ENCODE measurements around the gene TRIM77. TPM values are rescaled to one million over a fixed set of nuclear protein-coding genes. Genes with fewer than 3 reads are reported as not detected.
"Not testable (repeated sequence)": the region's sequence is repeated elsewhere in the genome, so short reads cannot be mapped to it uniquely, and the experiment has no call there.

TRIM77 gene, protein sequence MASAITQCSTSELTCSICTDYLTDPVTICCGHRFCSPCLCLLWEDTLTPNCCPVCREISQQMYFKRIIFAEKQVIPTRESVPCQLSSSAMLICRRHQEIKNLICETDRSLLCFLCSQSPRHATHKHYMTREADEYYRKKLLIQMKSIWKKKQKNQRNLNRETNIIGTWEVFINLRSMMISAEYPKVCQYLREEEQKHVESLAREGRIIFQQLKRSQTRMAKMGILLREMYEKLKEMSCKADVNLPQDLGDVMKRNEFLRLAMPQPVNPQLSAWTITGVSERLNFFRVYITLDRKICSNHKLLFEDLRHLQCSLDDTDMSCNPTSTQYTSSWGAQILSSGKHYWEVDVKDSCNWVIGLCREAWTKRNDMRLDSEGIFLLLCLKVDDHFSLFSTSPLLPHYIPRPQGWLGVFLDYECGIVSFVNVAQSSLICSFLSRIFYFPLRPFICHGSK
- total RNA-seq (not detected), polyA plus RNA-seq (not detected), total RNA-seq (0 reads per million in 6 experiments)

DNA sequence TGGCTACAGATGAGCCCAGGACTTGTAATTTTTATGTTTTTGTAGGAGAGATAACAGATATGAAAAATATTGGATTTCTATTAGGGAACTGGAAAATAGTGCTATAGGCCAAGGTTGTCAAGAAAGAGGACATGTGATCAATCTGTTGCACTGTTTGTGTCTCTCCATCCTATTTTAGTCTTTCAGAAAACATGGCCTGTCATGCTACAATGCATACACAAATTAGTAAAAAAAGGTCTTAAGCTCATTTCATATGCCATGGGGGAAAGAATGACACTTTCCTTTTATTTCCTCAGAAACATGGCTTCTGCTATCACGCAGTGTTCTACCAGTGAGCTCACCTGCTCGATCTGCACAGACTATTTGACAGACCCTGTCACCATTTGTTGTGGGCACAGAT, at the start of gene TRIM77:
Gene TRIM77, plus strand, starts transcription at position 301 of the 400 bp plus-strand sequence. Its CDS starts 0 bp downstream, at position 301.
- DNase-seq, H3K4me3 Mint-ChIP-seq, H3K36me3 Mint-ChIP-seq, POLR2A ChIA-PET, ATAC-seq, H3K4me1 Mint-ChIP-seq, H3K27ac Mint-ChIP-seq, H3K27me3 Mint-ChIP-seq: not testable (repeated sequence)
- H3K9me3 Mint-ChIP-seq, result peaks cover 0 to 10% (median 4%) of the 10 kb centered on the region in 9 donors

DNA sequence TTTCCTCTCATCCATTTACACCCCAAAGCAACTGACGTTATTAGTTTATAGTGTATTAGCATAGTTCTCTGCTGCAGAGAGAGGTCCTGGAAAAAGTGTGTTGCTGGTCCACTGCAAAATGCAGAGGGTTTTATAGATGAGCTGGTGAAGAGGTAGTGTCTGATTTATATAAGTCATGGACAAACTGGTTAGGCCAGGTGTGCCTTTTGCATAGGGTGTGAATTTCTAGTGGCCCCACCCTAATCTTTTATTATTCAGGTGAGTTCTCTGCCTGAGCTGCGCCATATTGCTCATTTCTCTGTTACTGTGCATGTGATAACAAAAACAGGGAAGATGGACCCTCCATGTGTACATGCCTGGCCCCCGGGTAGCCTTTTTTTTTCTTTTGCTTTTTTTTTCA, 43.1 kb upstream of the TRIM77 start:
- Mint-ChIP-seq H3K27me3 (no peaks in the 10 kb centered on the region), H3K4me1 (no peaks in the 10 kb centered on the region), H3K27ac (no peak overlapping the region), H3K36me3 (no peaks in the 10 kb centered on the region), H3K9me3 (peaks cover 0 to 9% (median 0%) of the 10 kb centered on the region in 9 donors), H3K4me3 (no peak overlapping the region)
- POLR2A ChIA-PET, result no interaction called here
- ATAC-seq (no peak), DNase-seq (no peak)

DNA sequence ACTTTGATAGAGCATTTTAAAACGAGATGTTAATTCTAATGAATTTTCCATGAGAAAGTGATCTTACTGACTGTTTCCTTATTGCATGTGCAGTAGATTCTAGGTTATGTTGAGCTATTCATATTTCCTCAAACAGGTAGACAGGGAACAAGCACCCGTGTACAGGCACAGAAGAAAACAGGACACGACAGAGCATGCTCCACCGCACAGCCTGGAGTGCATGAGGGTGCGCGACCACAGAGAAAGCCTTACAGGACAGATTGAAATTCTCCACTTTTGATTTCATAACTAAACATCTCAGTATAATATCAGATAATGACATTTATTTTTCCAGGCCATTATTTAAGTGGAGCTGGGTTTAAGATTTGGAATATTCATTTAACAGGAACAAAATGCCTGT, 41.9 kb upstream of the TRIM77 start:
- H3K4me1 Mint-ChIP-seq, ATAC-seq, DNase-seq, POLR2A ChIA-PET, H3K36me3 Mint-ChIP-seq, H3K9me3 Mint-ChIP-seq, H3K27me3 Mint-ChIP-seq, H3K27ac Mint-ChIP-seq, H3K4me3 Mint-ChIP-seq: not testable (repeated sequence)

DNA sequence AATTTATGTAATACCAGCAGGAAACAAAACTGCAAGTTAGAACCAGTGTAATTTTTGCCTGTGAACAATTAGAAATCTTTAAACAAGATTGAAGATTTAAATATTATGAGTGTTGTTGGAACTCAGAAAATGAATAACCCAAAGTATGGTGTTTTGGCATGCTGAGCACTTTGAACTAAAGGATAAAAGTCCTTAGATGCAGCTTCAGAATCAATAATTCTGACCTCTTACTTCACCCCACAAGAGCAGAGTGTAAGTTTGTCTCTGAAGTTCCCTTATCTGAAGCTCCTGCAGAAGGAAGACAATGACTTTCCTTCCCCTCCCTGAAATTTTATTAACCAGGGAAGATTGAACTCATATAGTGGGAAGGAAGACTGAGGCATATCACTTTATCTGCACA, 40.5 kb upstream of the TRIM77 start:
- H3K27me3 Mint-ChIP-seq, DNase-seq, ATAC-seq, H3K9me3 Mint-ChIP-seq, H3K4me3 Mint-ChIP-seq, H3K27ac Mint-ChIP-seq, H3K4me1 Mint-ChIP-seq, POLR2A ChIA-PET, H3K36me3 Mint-ChIP-seq: not testable (repeated sequence)

DNA sequence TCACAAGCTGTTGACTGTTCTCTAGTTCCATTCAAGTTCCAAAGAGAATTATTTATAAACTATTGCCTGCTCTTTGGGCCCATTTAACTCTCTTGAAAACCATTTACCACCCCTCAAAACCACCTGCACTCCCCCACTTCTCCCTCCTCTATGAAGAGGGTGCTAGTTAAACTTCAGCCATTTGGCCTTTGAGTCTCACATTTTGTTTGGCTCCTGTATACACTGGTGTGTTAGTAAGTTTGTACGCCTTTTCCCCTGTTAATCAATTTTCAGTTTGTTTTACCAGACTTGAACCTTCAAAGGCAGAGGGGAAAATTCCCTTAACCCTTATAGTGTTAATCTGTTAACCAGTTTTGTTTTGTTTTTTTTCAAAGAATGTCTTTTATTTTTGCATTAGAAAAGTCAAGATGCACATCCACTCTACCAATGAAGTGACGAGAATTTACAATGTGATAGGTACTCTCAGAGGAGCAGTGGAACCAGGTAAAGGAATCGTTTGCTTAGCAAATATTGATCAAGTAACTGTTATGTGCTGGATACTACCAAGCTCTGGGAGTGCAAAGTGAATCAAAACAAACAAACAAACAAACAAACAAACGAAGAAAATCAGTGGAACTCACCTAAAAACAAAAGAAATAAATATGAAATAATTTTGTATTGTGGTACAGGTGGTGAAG, 40.0 kb upstream of the TRIM77 start:
- H3K4me1 Mint-ChIP-seq, H3K27me3 Mint-ChIP-seq, H3K27ac Mint-ChIP-seq, H3K4me3 Mint-ChIP-seq, POLR2A ChIA-PET, H3K9me3 Mint-ChIP-seq, H3K36me3 Mint-ChIP-seq, ATAC-seq, DNase-seq: not testable (repeated sequence)

DNA sequence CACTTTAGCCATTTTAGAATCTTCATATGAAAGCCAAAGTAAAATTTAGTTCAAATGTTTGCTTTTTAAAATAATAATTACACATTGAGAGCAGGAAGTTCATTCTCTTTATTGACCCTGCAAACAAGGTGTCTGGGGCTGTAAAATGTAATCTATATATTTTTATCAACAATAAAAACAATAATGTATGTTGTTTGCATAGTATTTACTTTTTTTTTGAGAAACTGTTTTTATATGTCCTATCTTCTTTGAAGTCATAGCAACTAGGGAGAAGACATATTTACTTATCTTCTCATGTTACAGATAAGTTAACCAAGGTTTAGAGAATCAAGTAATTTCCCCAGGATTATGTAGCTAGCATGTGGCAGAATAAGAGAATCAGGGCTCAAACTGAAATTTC, 37.6 kb upstream of the TRIM77 start:
- not testable (repeated sequence) for DNase-seq

DNA sequence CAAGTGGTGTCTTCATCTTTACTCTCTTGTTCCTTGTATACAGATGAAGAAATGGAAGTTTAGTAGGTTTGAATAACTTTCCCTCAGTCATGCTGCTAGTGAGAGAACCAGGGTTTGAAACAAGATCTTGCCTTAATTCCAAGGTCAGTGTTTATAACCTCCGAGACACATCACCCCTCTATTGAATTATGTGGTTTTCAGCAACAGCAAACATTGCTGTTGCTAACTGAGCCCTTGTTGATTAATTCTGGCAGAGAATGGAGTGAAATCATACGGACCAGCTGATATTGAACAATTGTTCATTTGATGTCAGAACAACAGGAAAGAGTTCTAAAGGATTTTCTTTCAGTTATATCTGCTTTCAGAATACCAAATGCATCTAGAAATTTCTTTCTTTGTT, 36.7 kb upstream of the TRIM77 start:
- not testable (repeated sequence) for H3K36me3 Mint-ChIP-seq, ATAC-seq, H3K4me3 Mint-ChIP-seq, DNase-seq, H3K9me3 Mint-ChIP-seq, H3K4me1 Mint-ChIP-seq, H3K27ac Mint-ChIP-seq, H3K27me3 Mint-ChIP-seq
- POLR2A ChIA-PET, result interaction anchor here (0.6 kb wide), 1 partner anchor 42 kb away, joined by 3 read pairs; no protein-coding TSS in a partner anchor

More for the DNA sequence above, 37.6 kb upstream of the TRIM77 start:
- H3K36me3 Mint-ChIP-seq, H3K4me3 Mint-ChIP-seq, H3K27me3 Mint-ChIP-seq, H3K4me1 Mint-ChIP-seq, H3K27ac Mint-ChIP-seq, ATAC-seq, POLR2A ChIA-PET, H3K9me3 Mint-ChIP-seq: not testable (repeated sequence)

DNA sequence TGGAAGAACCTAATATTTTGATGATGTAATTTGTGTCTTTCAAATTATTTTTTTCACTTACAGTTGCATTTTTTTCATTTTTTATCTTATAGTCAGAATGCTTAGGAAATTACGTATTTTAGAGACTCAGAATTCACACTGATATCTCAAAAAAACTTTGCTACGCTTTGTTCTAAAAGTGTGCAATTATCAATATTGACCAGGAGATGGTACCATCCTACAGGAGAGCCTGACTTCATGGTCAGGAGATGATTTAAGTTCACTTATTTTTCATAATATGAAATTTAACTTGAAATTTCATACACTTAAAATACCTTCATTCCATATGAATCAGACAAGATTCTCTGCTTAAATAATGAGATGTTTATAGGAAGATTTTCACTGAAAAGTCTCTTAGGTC, 34.7 kb upstream of the TRIM77 start:
- H3K9me3 Mint-ChIP-seq, POLR2A ChIA-PET, H3K27me3 Mint-ChIP-seq, H3K36me3 Mint-ChIP-seq, ATAC-seq, H3K4me1 Mint-ChIP-seq, H3K27ac Mint-ChIP-seq, DNase-seq, H3K4me3 Mint-ChIP-seq: not testable (repeated sequence)

DNA sequence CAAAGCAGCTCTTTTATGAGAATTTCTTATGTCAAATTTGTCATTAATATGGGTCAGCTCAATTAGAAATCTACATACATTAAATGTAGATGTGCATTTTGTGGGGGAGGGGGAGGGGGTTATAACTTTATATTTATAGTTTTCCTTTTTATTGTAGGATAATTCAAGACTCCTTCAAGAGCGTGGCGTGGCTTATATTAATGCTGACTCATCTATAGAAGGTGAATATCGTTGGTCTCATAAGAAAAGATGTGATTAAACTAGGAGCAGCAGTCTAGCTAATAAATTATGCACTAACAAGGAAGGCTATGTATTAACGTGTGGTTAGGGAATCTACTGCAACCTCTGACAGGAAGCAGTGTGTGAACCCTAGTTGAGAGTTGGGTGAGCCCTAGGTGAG, 34.2 kb upstream of the TRIM77 start:
- H3K36me3 Mint-ChIP-seq, H3K4me1 Mint-ChIP-seq, H3K27me3 Mint-ChIP-seq, H3K4me3 Mint-ChIP-seq, POLR2A ChIA-PET, H3K27ac Mint-ChIP-seq, ATAC-seq, H3K9me3 Mint-ChIP-seq, DNase-seq: not testable (repeated sequence)

DNA sequence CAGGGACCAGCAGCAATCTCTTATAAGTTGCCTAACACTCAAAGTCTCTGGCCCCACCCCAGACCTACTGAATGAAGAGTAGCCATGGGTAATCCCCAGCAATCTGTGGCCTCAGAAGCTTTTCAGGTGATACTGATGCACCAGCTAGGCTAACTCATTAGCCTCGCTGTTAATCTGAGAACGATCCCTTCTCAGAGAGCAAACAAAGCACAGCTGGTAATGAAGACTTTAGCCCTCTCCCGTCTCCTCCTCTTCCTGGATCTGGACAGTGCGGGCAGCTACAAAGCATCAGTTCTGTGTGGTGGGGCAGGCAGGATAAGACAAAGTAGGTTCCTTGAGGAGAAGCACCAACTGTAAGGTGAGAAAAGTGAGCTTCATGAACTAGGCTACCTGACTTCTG, 3.0 kb upstream of the TRIM77 start:
- ATAC-seq, H3K4me1 Mint-ChIP-seq, DNase-seq, H3K4me3 Mint-ChIP-seq, H3K27ac Mint-ChIP-seq, POLR2A ChIA-PET, H3K27me3 Mint-ChIP-seq, H3K36me3 Mint-ChIP-seq: not testable (repeated sequence)
- H3K9me3 Mint-ChIP-seq, result peaks cover 0 to 18% (median 4%) of the 10 kb centered on the region in 9 donors

DNA sequence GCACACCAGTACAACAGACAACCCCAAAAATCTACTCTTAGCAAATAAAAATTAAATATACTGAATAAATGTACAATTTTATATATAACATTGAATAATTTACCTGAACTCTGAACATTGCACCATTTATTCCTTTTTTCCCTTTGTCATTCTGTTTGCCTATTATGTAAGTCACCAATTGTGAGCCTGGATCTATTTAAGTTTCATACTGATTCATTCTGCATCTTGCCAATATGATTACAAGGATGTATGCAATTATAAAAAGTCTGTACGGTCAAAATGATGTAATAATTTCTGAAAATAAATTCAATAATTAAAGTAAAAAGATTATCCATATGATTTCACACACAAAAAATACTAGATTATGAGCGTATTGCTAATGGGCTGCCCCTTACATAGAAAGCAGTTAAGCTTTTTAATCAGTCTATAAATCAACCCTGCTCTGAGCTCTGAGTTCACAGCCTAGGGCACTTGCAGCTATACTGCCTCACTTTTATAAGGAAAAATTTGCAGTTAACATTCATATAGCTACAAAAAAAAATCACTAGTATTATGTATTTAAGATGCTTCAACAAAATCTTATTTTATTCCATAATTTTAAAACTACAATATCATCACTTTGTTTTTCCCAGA, 14.9 kb downstream of the TRIM77 start:
- H3K27me3 Mint-ChIP-seq, ATAC-seq, H3K4me3 Mint-ChIP-seq, H3K9me3 Mint-ChIP-seq, H3K36me3 Mint-ChIP-seq, H3K27ac Mint-ChIP-seq, H3K4me1 Mint-ChIP-seq, DNase-seq, POLR2A ChIA-PET: not testable (repeated sequence)

DNA sequence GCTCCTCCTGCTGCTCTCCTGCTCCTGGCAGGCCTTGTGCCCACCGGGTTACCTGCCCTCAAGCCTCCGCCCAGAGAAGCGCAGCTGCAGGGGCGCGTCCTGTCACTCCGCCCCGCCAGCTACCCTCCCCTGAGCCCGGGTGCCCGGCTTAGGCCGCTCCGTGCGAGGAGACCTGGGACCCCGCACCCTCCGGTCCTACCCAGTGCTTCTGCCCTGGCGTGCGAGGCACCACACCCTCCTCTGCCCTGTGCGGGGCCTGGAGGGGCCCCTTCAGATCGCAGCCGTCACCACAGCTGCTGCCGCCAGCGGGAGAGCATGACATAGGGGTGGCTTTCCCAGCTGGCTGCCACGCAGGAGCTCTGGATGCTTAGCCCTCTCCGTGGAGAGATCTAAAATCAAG, 20.1 kb downstream of the TRIM77 start:
- ATAC-seq, H3K36me3 Mint-ChIP-seq, POLR2A ChIA-PET, H3K27ac Mint-ChIP-seq, DNase-seq, H3K27me3 Mint-ChIP-seq, H3K4me3 Mint-ChIP-seq, H3K9me3 Mint-ChIP-seq, H3K4me1 Mint-ChIP-seq: not testable (repeated sequence)

DNA sequence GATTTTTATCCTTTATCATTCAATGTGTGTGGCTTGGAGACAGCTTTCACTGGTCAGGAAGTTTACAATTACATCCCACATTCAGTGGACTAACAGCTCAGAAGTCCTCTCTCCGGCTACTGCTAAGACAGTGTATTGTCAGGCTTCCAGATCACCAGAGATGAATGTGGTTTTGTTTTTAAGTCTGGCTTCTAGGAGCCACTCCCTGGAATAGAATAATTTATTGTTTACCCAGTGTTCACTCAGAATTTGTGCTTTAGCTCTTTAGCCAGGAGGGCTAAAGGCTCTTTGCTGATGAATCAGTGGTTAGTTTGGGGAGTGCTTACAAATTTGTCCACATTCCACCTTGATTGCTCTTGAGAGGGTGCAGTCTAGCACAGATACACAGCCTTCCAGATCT, 26.5 kb downstream of the TRIM77 start:
- Mint-ChIP-seq H3K36me3 (no peaks in the 10 kb centered on the region), H3K27ac (no peak overlapping the region), H3K4me3 (no peak overlapping the region), H3K4me1 (no peaks in the 10 kb centered on the region), H3K27me3 (no peaks in the 10 kb centered on the region), H3K9me3 (peaks cover 0 to 9% (median 0%) of the 10 kb centered on the region in 9 donors)
- no peak for DNase-seq
- POLR2A ChIA-PET, result no interaction called here
- ATAC-seq, result no peak
